Epithelial cell of esophagus (primary cell): ENCODE measurements around the gene PATL2.
"Not testable (repeated sequence)": the region's sequence is repeated elsewhere in the genome, so short reads cannot be mapped to it uniquely, and the experiment has no call there.

Experiments
- DNase-seq: peaks from one replicate; pipeline ENCODE4 v3.0.0; 2010; ENCODE audit warnings: low read depth
- H3K4me3 ChIP-seq: 2 replicates; pipeline ENCODE4 v1.5.1; 2011; ENCODE audit warnings: mild to moderate bottlenecking, low read length, control low read depth
- CTCF ChIP-seq: IDR thresholded peaks from 2 replicates; pipeline ENCODE4 v1.5.1; 2011; ENCODE audit warnings: low read depth, mild to moderate bottlenecking, low read length, control low read depth, inconsistent platforms; ENCODE audit not compliant: insufficient read depth; ENCODE audit errors: missing control alignments

Gene PATL2

GRCh38 chr15:44726136-44726535, 15.0 kb upstream of the PATL2 start:
- H3K4me3 ChIP-seq, result no peak overlapping the region
- no peak for TF ChIP-seq CTCF
- DNase-seq, result peak; percentile 23

GRCh38 chr15:44722011-44722410, 10.9 kb upstream of the PATL2 start:
- TF ChIP-seq CTCF, result no peak
- DNase-seq, result no peak
- H3K4me3 ChIP-seq, result no peak overlapping the region

- peak; percentile 23 for DNase-seq
- no peak for TF ChIP-seq CTCF
- H3K4me3 ChIP-seq, result no peak overlapping the region
These were observed 9.5 kb upstream of the PATL2 start for GRCh38 chr15:44720460-44721176.

- DNase-seq, H3K4me3 ChIP-seq: not testable (repeated sequence)
These were observed 8.9 kb upstream of the PATL2 start for GRCh38 chr15:44720000-44720435.

DNA sequence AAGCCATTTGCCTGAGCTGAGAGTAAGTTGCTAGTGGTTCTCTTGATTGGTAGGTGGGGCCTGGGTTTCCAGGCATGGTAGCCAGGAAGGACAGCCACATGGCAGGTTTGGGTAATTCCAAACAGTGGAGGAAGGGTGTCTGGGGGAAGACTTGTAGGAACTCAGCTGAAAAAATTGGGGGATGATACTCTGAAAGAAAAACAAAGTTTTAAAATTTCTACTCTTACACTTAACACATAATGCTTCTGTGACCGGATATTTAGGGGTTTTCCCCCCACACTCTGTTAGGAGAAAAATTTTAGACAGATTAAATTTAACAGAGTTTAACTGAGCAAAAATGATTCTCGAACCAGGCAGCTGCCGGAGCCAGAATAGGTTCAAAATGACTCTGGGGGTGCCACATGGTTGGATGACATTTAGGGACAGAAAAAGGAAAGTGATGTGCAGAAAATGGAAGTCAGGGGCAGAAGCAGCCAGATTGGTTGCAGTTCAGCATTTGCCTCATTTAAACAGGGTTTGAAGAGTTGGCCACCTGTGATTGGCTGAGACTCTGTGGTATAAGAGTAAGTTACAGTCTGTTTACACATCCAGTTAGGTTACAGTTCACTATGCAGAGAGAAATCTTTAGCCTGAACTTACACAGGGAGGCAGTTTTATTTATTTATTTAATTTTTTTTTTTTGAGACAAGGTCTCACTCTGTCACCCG, 8.3 kb upstream of the PATL2 start:
- no peak for TF ChIP-seq CTCF
- H3K4me3 ChIP-seq, result no peak overlapping the region
- no peak for DNase-seq

DNA sequence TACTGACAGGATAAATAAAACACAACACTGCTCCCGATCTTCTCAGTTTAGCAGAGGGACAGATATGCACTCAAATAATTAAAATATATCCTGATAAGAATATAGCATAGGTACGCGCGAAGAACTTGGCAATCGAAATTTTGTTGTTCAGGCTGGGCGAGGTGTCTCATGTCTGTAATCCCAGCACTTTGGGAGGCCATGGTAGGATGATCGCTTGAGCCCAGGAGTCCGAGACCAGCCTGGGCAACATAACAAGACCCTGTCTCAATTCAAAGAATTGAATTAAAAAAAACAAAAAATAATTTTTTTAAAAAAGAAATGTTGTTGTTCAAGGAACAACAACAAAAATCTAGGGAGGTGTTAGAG, 7.8 kb upstream of the PATL2 start:
- DNase-seq, result no peak
- TF ChIP-seq CTCF, result no peak
- no peak overlapping the region for H3K4me3 ChIP-seq

DNA sequence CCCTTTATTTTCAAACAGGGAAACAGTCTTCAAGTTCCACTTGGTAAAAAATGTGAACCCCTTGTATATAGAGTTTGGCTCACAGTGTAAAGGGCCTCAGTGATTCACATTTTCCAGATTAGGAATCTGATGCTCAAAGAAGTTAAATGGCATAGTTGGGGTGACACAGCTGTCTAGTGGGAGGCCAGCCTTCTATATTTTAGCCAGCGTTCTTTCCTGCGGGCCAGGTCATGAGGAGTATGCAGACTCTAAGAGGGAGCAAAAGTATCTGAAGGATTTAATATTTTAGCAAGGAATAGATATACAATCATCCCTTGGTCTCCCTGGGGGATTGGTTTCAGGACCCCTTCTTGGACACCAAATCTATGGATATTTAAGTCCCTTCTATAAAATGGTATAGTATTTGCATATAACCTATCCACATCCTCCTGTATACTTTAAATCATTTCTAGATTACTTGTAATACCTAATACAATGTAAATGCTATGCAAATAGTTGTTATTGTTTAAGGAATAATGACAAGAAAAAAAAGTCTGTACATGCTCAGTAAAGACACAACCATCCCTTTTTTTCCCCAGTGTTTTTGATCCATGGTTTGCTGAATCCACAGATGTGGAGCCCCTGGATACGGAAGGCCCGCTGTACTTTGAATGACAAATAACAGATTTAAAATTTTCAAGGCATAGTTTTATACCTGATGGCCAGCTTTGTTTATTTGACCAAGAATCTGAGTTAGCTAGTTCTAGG, 7.2 kb upstream of the PATL2 start:
- no peak for TF ChIP-seq CTCF
- no peak for DNase-seq
- H3K4me3 ChIP-seq, result no peak overlapping the region
